Kidney (tissue), 14 donors: ENCODE measurements around the gene PHF2. TPM values are rescaled to one million over a fixed set of nuclear protein-coding genes. Genes with fewer than 3 reads are reported as not detected.

Source experiments
- DNase-seq, 5 donors: peaks; one replicate each; pipeline ENCODE4 v3.0.0-alpha.2; 2013 to 2020
- FAIRE-seq: peaks from 2 replicates; lab custom pipeline; 2012; peaks lifted over from hg19 to GRCh38; lab: Jason Lieb, UNC
- H3K27ac ChIP-seq, 2 donors: one replicate each; pipeline ENCODE4 v1.7.0; 2013; ENCODE audit warnings: low read depth in 2 of 2, low read length in 2 of 2, inconsistent platforms in 1 of 2
- H3K27me3 ChIP-seq: one replicate; pipeline ENCODE4 v1.7.1; 2013; ENCODE audit warnings: low read length, inconsistent platforms; ENCODE audit not compliant: control insufficient read depth, insufficient read depth
- H3K36me3 ChIP-seq, 3 donors: one replicate each; pipeline versions ENCODE4 v1.7.0 to v1.7.1; 2013; ENCODE audit warnings: low read length in 3 of 3, control low read depth in 1 of 3, inconsistent platforms in 1 of 3; ENCODE audit not compliant: insufficient read depth in 3 of 3, control insufficient read depth in 2 of 3
- H3K4me1 ChIP-seq, 3 donors: one replicate each; pipeline versions ENCODE4 v1.7.0 to v1.7.1; 2013; ENCODE audit warnings: low read length in 3 of 3, inconsistent platforms in 1 of 3, low read depth in 1 of 3; ENCODE audit not compliant: control insufficient read depth in 2 of 3, insufficient read depth in 2 of 3
- H3K4me3 ChIP-seq, 3 donors: one replicate each; pipeline versions ENCODE4 v1.7.0 to v1.8.1; 2013; ENCODE audit warnings: low read length in 3 of 3, control low read depth in 1 of 3, inconsistent platforms in 1 of 3
- H3K9ac ChIP-seq, 3 donors: one replicate each; pipeline versions ENCODE4 v1.7.0 to v1.7.1; 2013; ENCODE audit warnings: low read length in 3 of 3, control low read depth in 1 of 3, inconsistent platforms in 1 of 3
- H3K9me3 ChIP-seq, 3 donors: one replicate each; pipeline versions ENCODE4 v1.7.0 to v1.7.1; 2013; ENCODE audit warnings: low read length in 3 of 3, control low read depth in 1 of 3, inconsistent platforms in 1 of 3; ENCODE audit not compliant: control insufficient read depth in 2 of 3, insufficient read depth in 1 of 3
- CTCF ChIP-seq: IDR thresholded peaks from 3 replicates; pipeline ENCODE4 v1.5.1; 2012; ENCODE audit warnings: mild to moderate bottlenecking, moderate library complexity, borderline replicate concordance; ENCODE audit not compliant: insufficient read depth; ENCODE audit errors: extremely low read depth
- intact Hi-C: fragments of 100-400 bp; cut with DNase I; formaldehyde crosslinking; loops from one replicate; pipeline ENCODE4 v1.11.1; 2022
- polyA plus RNA-seq: library from polyadenylated mRNA; stranded (reverse); fragments of 350-450 nt; fragmentation: Illumina TruSeq; extraction: RNeasy Lipid Tissue Mini Kit (QIAGEN cat#74804); gene quantifications from one replicate; pipeline ENCODE4 v1.2.3, GENCODE V29; 2014; ENCODE audit warnings: low read depth, low replicate concordance; ENCODE audit not compliant: insufficient read depth
- total RNA-seq: library from RNA; stranded (reverse); fragmentation: NEBNext Ultra II Directional; extraction: Animal tissue kit (Norgen Biotek cat#: 25700); gene quantifications from one replicate; pipeline ENCODE4 v1.2.1, GENCODE V29; 2021
- donor health status: control.
- donor health status: control.
- donor health status: control.
- donor health status: control.
- donor health status: control.
- donor health status: DM: yes; HTN: yes; CAD: no.
- donor health status: Normal renal cell carcinoma (clear cell type).

Gene PHF2
- total and polyA plus RNA-seq, 2 donors from 2014 or later: 10.2 to 30.7 TPM

- no peak for TF ChIP-seq CTCF
- DNase-seq: peak in 1 of 5 donors; percentile 58
- Histone ChIP-seq H3K27me3 (no peaks in the 10 kb centered on the region), H3K27ac (no peak overlapping the region), H3K9ac (no peak overlapping the region), H3K9me3 (no peaks in the 10 kb centered on the region), H3K36me3 (peaks cover 0 to 2% (median 0%) of the 10 kb centered on the region in 3 donors), H3K4me3 (no peak overlapping the region), H3K4me1 (peaks cover 0 to 22% (median 4%) of the 10 kb centered on the region in 3 donors)
- intact Hi-C loops: no loop called here
- no peak for FAIRE-seq
Measured at GRCh38 chr9:93591301-93592007, 15.1 kb downstream of the PHF2 start.

GRCh38 chr9:93592008-93592642 lies 15.7 kb downstream of the PHF2 start:
- FAIRE-seq (no peak), DNase-seq (peak in 1 of 5 donors; percentile 32)
- Histone ChIP-seq H3K4me3 (no peak overlapping the region), H3K9me3 (no peaks in the 10 kb centered on the region), H3K9ac (no peak overlapping the region), H3K36me3 (peaks cover 0 to 2% (median 0%) of the 10 kb centered on the region in 3 donors), H3K4me1 (peaks cover 0 to 17% (median 4%) of the 10 kb centered on the region in 3 donors), H3K27ac (no peak overlapping the region), H3K27me3 (no peaks in the 10 kb centered on the region)
- intact Hi-C loops: no loop called here
- no peak for TF ChIP-seq CTCF

GRCh38 chr9:93592643-93593021 lies 16.2 kb downstream of the PHF2 start:
- H3K4me1 ChIP-seq: peaks cover 0 to 17% (median 4%) of the 10 kb centered on the region in 3 donors
- no peaks in the 10 kb centered on the region for H3K9me3 ChIP-seq
- H3K9ac ChIP-seq: no peak overlapping the region
- FAIRE-seq (no peak), DNase-seq (peak in 2 of 5 donors; percentile 16 to 27)
- H3K27me3 ChIP-seq: no peaks in the 10 kb centered on the region
- H3K4me3 ChIP-seq: no peak overlapping the region
- TF ChIP-seq CTCF: no peak
- H3K27ac ChIP-seq: no peak overlapping the region
- H3K36me3 ChIP-seq: peaks cover 0 to 2% (median 0%) of the 10 kb centered on the region in 3 donors
- intact Hi-C loops: no loop called here
